Mesenchymal stem cell (in vitro differentiated cells and primary cell): Measurements from ENCODE around the gene PHPT1.

Experiments used
- DNase-seq: peaks from one replicate; pipeline ENCODE4 v3.0.0-alpha.2; 2013
- H2AFZ ChIP-seq: one replicate; pipeline ENCODE4 v1.6.1; 2013; ENCODE audit warnings: low read depth, mild to moderate bottlenecking, control low read depth, inconsistent platforms, low read length, moderate library complexity
- H2AK5ac ChIP-seq: 2 replicates; pipeline ENCODE4 v1.6.1; 2013; ENCODE audit warnings: low read length, moderate library complexity, mild to moderate bottlenecking, inconsistent platforms; ENCODE audit not compliant: severe bottlenecking
- H2BK120ac ChIP-seq: one replicate; pipeline ENCODE4 v1.6.1; 2013; ENCODE audit warnings: low read depth, mild to moderate bottlenecking, inconsistent platforms, low read length, moderate library complexity
- H2BK12ac ChIP-seq, 2 experiments: one replicate each; pipeline ENCODE4 v1.6.1; 2013; ENCODE audit warnings: inconsistent platforms in 2 of 2, low read length in 2 of 2, mild to moderate bottlenecking in 2 of 2, moderate library complexity in 2 of 2, control low read depth in 1 of 2
- H2BK15ac ChIP-seq: one replicate; pipeline ENCODE4 v1.6.1; 2013; ENCODE audit warnings: mild to moderate bottlenecking, low read depth, inconsistent platforms; ENCODE audit not compliant: poor library complexity, severe bottlenecking
- H2BK5ac ChIP-seq: 2 replicates; pipeline ENCODE4 v1.6.1; 2013; ENCODE audit warnings: low read depth, mild to moderate bottlenecking, low read length, control low read depth, inconsistent platforms; ENCODE audit not compliant: poor library complexity, severe bottlenecking
- H3K14ac ChIP-seq, 2 experiments: one replicate each; pipeline ENCODE4 v1.6.1; 2013; ENCODE audit warnings: inconsistent platforms in 2 of 2, low read length in 2 of 2, control low read depth in 1 of 2, mild to moderate bottlenecking in 1 of 2, moderate library complexity in 1 of 2
- H3K18ac ChIP-seq, 2 experiments: one replicate each; pipeline ENCODE4 v1.6.1; 2013; ENCODE audit warnings: inconsistent platforms in 2 of 2, low read length in 2 of 2, control low read depth in 1 of 2, low read depth in 1 of 2, mild to moderate bottlenecking in 1 of 2
- H3K23ac ChIP-seq, 2 experiments: one replicate each; pipeline ENCODE4 v1.6.1; 2013; ENCODE audit warnings: inconsistent platforms in 2 of 2, low read length in 2 of 2, mild to moderate bottlenecking in 2 of 2, moderate library complexity in 2 of 2, control low read depth in 1 of 2
- H3K27ac ChIP-seq: 2 replicates; pipeline ENCODE4 v1.5.1; 2013; ENCODE audit warnings: mild to moderate bottlenecking, moderate library complexity, low read length, control low read depth, inconsistent platforms; ENCODE audit not compliant: poor library complexity, severe bottlenecking
- H3K27me3 ChIP-seq, 2 experiments: 2 replicates each; pipeline versions ENCODE4 v1.6.1 to v1.7.0; 2013; ENCODE audit warnings: low read length in 2 of 2, mild to moderate bottlenecking in 2 of 2, moderate library complexity in 2 of 2, control low read depth in 1 of 2, inconsistent platforms in 1 of 2; ENCODE audit not compliant: control insufficient read depth in 1 of 2, insufficient read depth in 1 of 2
- H3K36me3 ChIP-seq, 2 experiments: 2 replicates each; pipeline versions ENCODE4 v1.6.1 to v1.7.0; 2013; ENCODE audit warnings: low read length in 2 of 2, control low read depth in 1 of 2, inconsistent platforms in 1 of 2, low read depth in 1 of 2, mild to moderate bottlenecking in 1 of 2; ENCODE audit not compliant: insufficient read depth in 2 of 2, control insufficient read depth in 1 of 2
- H3K4ac ChIP-seq, 2 experiments: one replicate each; pipeline ENCODE4 v1.6.1; 2013; ENCODE audit warnings: inconsistent platforms in 2 of 2, low read length in 2 of 2, mild to moderate bottlenecking in 2 of 2, moderate library complexity in 2 of 2, control low read depth in 1 of 2, low read depth in 1 of 2
- H3K4me1 ChIP-seq: 2 replicates; pipeline ENCODE4 v1.6.1; 2013; ENCODE audit warnings: low read depth, low read length, control low read depth; ENCODE audit not compliant: control insufficient read depth, insufficient read depth
- H3K4me2 ChIP-seq: 2 replicates; pipeline ENCODE4 v1.6.1; 2013; ENCODE audit warnings: low read length, mild to moderate bottlenecking, inconsistent platforms; ENCODE audit not compliant: poor library complexity, severe bottlenecking
- H3K4me3 ChIP-seq, 2 experiments: 2 replicates each; pipeline versions ENCODE4 v1.5.1 to v1.7.0; 2013; ENCODE audit warnings: low read length in 2 of 2, mild to moderate bottlenecking in 2 of 2, control low read depth in 1 of 2, low read depth in 1 of 2; ENCODE audit not compliant: insufficient read depth in 1 of 2
- H3K79me1 ChIP-seq: replicated peaks from 2 replicates; pipeline ENCODE4 v1.6.1; 2013; ENCODE audit warnings: mild to moderate bottlenecking, control low read depth, low read length, inconsistent platforms; ENCODE audit not compliant: poor library complexity, severe bottlenecking
- H3K9ac ChIP-seq: 2 replicates; pipeline ENCODE4 v1.7.0; 2013; ENCODE audit warnings: mild to moderate bottlenecking, low read length, moderate library complexity
- H3K9me3 ChIP-seq: 2 replicates; pipeline ENCODE4 v1.7.0; 2013; ENCODE audit warnings: mild to moderate bottlenecking, low read length; ENCODE audit not compliant: control insufficient read depth
- H4K8ac ChIP-seq: one replicate; pipeline ENCODE4 v1.6.1; 2013; ENCODE audit warnings: inconsistent platforms, mild to moderate bottlenecking, low read length, moderate library complexity
- H4K91ac ChIP-seq: one replicate; pipeline ENCODE4 v1.6.1; 2013; ENCODE audit warnings: mild to moderate bottlenecking, low read length, inconsistent platforms
- WGBS: methylation state at CpG from one replicate; pipeline ENCODE4 v1.1.7; 2013; ENCODE audit warnings: mixed read lengths; 5-methylcytosine and 5-hydroxymethylcytosine counted together

Gene PHPT1

GRCh38 chr9:136820971-136821825 lies 28.0 kb upstream of the PHPT1 start:
- H3K36me3 ChIP-seq, result peaks cover 25 to 56% of the 10 kb centered on the region in 2 experiments
- 23% methylated on average over 60 of the region's 83 CpGs for WGBS

GRCh38 chr9:136821826-136822544 lies 27.2 kb upstream of the PHPT1 start:
- H4K8ac ChIP-seq, result peak overlapping the region; percentile 78
- no peak overlapping the region for H2BK15ac ChIP-seq
- peak overlapping the region in 1 of 2 experiments; percentile 20 for H3K4me3 ChIP-seq
- H3K14ac ChIP-seq, result peak overlapping the region in 1 of 2 experiments; percentile 71
- peaks cover 31 to 63% of the 10 kb centered on the region in 2 experiments for H3K36me3 ChIP-seq
- H3K18ac ChIP-seq, result no peak overlapping the region
- no peak overlapping the region for H2BK5ac ChIP-seq
- no peak overlapping the region for H2BK120ac ChIP-seq
- H3K9ac ChIP-seq, result peak overlapping the region; percentile 72
- no peaks in the 10 kb centered on the region for H3K27me3 ChIP-seq
- peaks cover 9% of the 10 kb centered on the region for H3K4me1 ChIP-seq
- no peak for DNase-seq
- no peak overlapping the region for H3K4me2 ChIP-seq
- WGBS, result 85% methylated on average over 42 of the region's 42 CpGs
- H3K79me1 ChIP-seq, result peaks cover 52% of the 10 kb centered on the region
- H2AK5ac ChIP-seq, result no peak overlapping the region
- peak overlapping the region in 1 of 2 experiments; percentile 64 for H3K23ac ChIP-seq
- H2BK12ac ChIP-seq, result no peak overlapping the region
- no peaks in the 10 kb centered on the region for H3K9me3 ChIP-seq
- no peak overlapping the region for H2AFZ ChIP-seq
- H4K91ac ChIP-seq, result no peak overlapping the region
- peak overlapping the region in 1 of 2 experiments; percentile 61 for H3K4ac ChIP-seq
- no peak overlapping the region for H3K27ac ChIP-seq

More at GRCh38 chr9:136820971-136821825, 28.0 kb upstream of the PHPT1 start:
- Histone ChIP-seq H2AK5ac (no peak overlapping the region), H3K9me3 (no peaks in the 10 kb centered on the region), H3K23ac (peak overlapping the region in 1 of 2 experiments; percentile 66), H3K79me1 (peaks cover 45% of the 10 kb centered on the region), H3K4me1 (peaks cover 9% of the 10 kb centered on the region), H3K27me3 (no peaks in the 10 kb centered on the region), H3K18ac (peak overlapping the region in 1 of 2 experiments; percentile 79), H2BK15ac (no peak overlapping the region), H2BK12ac (no peak overlapping the region), H3K4me3 (peak overlapping the region; percentile 20 to 41), H3K4ac (peak overlapping the region; percentile 64 to 83), H2BK5ac (no peak overlapping the region), H3K14ac (peak overlapping the region in 1 of 2 experiments; percentile 71), H2BK120ac (no peak overlapping the region), H3K27ac (no peak overlapping the region), H2AFZ (peak overlapping the region; percentile 51), H4K91ac (peak overlapping the region; percentile 25), H3K9ac (peak overlapping the region; percentile 72), H4K8ac (peak overlapping the region; percentile 78), H3K4me2 (no peak overlapping the region)
- DNase-seq, result peak; percentile 33

- Histone ChIP-seq H3K79me1 (peaks cover 60% of the 10 kb centered on the region), H3K4me3 (no peak overlapping the region), H3K4me2 (no peak overlapping the region), H3K27ac (no peak overlapping the region), H4K8ac (peak overlapping the region; percentile 14), H2BK120ac (no peak overlapping the region), H3K4ac (no peak overlapping the region), H3K36me3 (peaks cover 39 to 72% of the 10 kb centered on the region in 2 experiments), H3K9ac (no peak overlapping the region), H3K23ac (no peak overlapping the region), H2BK12ac (no peak overlapping the region), H2BK5ac (no peak overlapping the region), H2AFZ (no peak overlapping the region), H4K91ac (no peak overlapping the region), H2BK15ac (no peak overlapping the region), H3K4me1 (peaks cover 9% of the 10 kb centered on the region), H3K9me3 (no peaks in the 10 kb centered on the region), H3K14ac (no peak overlapping the region), H3K18ac (no peak overlapping the region), H2AK5ac (no peak overlapping the region), H3K27me3 (no peaks in the 10 kb centered on the region)
- DNase-seq, result no peak
- WGBS, result 93% methylated on average over 28 of the region's 30 CpGs
Observed at GRCh38 chr9:136823136-136824046, 25.8 kb upstream of the PHPT1 start.
